ENCODE results near the gene AGMO.

Gene AGMO

DNA sequence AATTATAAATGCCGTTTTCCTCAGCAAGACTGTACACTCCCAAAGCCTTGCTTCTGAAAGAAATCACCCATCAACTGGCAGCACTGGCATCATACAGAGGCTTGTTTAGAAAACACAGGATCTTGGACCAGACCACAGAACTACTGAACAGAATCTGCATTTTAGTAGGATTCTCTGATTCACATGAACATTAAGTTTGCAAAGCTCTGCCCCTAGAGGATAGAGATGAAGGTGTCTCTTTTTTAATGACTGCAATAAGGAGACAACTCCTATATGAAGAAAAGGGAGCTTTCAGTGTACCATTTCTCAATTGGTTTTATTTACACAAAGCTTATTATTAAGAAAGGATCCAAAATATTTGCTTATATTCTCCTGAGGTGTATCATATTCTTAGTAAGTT is 172.7 kb downstream of the AGMO start:
- DNase-seq: no peak

DNA sequence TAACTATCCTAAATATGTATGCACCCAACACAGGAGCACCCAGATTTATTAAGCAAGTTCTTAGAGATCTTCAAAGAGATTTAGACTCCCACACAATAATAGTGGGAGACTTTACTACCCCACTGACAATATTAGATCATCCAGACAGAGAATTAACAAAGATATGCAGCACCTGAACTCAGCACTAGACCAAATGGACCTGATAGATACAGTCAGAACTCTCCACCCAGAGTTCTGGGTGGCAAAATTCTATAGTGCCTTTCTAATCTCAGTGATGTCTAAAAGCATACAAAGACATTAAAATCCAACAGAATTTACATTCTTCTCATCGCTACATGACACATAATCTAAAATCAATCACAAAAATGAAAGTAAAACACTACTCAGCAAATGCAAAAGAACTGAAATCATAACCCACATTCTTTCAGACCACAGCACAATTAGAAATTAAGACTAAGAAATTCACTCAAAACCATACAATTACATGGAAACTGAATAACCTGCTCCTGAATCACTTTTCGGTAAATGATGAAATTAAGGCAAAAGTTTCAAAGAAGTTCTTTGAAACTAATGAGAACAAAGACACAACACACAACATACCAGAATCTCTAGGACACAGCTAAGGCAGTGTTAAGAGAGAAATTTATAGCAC is 183.2 kb downstream of the AGMO start:
- no peak for DNase-seq

DNA sequence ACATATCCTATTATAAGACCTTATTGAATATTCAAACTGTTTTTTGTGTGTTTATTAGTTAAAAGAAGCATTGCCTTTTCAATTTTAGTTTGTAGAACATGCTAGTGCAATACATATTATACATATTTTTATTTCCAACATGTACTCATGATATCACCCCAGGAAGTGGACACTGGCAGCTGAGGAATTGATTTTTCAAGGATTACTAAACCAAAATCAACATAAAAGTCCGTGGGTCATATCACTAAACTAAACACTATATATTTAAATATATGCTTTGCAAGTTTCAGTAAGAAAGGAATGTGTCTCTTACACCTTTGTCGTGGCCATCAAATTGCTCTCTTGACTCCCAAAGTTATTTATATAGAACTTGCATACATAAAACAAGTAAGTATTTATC is 185.2 kb downstream of the AGMO start:
- no peak for DNase-seq

DNA sequence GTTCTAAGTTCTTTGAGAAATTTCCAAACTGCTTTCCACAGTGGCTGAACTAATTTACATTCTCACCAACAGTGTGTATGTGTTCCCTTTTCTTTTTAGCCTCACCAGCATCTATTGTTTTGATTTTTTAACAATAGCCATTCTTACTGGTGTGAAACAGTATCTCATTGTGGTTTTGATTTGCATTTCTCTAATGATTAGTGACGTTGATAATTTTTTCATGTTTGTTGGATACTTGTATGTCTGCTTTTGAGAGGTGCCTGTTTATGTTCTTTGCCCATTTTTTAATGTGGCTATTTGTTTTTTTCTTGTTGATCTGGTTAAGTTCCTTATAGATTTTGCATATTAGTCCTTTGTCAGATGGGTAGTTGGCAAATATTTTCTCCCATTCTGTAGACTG is 191.4 kb downstream of the AGMO start:
- no peak for DNase-seq

DNA sequence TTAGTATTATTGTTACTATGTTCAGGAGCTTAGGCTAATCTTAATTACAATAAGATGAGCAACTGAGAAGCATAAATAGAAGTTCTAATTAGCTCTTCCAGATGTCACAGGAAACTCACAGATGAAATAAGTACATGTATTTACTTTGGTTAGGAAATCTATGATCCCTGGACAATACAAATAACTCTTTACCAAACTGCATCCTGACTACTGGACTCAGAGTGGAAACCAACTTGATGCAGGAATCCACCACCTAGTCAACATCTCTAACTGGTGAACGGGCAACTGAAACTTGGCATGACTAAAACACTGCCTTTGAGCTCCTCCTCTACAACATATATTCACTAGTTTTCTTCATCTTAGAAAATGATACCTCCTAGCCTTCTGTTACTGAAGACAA is 193.2 kb downstream of the AGMO start:
- no peak for DNase-seq

DNA sequence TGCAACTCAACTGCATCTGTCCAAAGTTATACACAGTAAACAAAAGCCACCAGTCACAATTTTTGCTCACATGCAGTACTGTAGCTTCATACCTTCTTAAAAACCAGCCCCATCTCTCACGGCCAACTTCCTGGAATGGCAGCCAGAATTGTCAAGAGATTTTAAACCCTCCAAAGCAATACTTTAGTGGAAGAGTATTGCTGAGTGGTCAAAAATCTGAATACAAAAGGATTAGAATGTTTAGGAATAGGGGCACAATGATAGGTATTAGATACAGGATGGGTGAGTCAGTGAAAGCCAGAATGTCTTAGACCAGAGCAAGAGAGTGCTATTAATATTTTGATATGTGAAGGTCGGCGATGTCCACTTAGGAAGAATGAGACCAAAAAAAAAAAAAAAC is 193.9 kb downstream of the AGMO start:
- DNase-seq: no peak

DNA sequence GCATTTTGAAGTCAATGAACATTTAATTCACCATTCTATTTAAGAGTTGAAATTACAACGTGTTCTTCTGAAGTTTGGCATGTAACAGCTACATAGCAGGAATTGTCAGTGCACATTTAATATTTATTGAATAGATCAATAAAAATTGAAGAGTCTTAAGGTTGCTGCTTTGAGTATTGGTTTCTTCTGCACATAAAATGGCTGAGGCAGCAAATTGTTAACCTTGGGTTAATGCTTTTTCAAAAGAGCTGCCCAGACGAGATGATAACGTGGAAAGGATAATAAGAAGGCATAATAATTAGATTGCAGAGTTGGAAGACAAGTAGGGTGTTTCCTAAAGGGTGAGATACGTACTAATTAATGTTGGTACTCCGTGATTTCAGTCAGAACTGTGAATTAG is 203.7 kb downstream of the AGMO start:
- DNase-seq: no peak

DNA sequence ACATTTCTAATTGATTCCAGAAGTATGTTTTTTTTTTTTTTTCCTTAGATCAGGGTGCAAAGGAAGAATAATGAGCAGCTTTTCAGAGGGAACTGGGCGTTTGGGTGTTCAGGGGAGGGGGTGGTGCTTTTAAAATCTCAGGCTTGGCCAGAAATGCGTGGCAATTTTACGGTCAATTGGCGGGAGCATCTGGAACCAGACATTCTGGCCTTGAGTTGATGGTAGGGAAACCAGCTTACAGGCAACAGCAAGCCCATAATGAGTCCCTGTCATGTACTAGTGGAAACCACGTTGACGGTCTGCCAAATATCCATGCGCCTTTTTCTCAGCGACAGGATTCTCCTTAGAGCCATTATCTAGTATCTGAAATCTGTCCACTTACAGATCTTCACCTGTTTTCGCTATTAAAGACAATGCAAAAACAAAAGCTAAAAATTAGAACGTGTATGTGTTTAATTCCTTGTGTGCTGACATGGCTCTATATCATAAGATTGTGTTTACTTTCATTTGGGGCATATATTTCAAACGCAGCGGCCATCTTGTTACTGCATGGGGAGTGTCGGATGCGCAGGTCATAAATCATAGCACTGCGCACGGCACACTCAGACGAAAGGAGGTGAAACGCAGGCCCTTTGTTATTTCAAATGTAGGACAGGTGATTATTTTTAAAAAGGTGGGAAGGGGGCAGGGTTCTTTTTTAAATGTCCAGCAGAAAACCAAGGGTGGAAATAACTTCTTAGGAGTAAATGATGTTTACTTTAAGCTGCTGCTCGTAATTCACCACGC is 209.2 kb downstream of the AGMO start:
- no peak for DNase-seq

DNA sequence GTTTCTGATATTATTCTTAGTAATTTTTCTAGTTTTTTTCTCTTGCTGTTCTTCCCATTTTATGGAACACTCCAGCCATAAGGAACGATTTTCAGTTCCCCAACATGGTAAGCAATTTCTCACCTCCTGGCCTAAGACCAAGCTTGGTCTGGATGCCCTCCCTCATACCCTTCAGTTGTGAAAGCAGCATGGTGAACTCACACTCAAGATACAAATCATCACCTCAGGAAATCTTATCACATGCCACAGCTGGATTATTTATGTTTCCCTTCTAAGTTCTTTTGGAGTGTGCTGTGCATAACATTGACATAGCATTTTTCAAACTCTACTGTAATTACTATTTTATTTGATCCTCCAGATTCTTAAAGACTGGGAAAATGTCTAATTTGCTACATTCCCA is 216.6 kb downstream of the AGMO start:
- DNase-seq: no peak

DNA sequence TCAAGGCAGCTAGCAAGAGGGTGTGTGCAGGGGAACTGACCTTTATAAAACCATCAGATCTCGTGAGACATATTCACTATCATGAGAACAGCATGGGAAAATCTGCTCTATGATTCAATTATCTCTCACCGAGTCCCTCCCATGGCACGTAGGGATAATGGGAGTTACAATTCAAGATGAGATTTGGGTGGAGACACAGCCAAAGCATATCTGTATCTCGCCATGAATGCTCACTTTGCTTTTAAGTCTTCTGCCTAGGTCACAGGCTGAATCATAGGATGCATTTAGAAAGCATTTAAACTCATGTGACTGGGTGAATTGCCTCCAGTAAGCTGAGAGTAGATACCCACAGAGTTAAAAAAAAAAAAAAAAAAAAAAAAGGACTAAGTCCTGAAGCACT is 220.0 kb downstream of the AGMO start:
- no peak for DNase-seq

DNA sequence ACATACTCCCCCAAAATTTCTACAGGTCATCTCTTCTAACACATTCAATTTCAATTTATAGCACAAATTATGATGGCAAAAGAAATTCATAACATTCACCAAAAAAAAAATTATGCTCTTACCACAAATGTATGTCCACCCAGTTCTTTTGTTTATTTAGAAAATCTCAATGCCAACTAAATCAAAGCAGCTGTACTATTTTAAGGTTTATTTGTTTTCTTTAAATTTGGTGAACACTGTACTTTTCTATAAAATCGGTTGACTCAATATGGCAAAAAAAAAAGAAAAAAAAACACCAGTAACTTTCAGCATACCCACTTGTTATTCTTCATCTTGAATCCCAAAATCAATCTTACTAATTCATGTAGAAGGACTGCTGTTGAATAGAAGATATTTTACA is 225.7 kb downstream of the AGMO start:
- DNase-seq: no peak

DNA sequence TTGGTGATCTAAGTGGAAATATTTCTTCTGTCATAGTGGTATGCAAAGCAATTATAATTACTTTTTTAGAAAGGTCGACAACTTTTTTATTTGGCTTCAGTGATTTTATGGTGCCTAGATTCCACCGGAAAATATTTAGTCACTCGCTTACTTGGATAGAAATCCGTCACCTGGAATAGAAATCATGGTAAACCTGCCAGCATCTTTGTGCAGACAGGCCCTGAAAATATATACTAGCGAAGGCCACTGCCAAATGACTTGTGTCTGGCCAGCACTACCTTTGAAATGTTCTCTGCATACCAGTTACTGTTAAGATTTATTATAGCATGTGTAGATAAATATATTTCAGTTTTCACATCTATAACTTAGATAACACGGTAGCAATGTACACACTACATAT is 226.4 kb downstream of the AGMO start:
- no peak for DNase-seq

DNA sequence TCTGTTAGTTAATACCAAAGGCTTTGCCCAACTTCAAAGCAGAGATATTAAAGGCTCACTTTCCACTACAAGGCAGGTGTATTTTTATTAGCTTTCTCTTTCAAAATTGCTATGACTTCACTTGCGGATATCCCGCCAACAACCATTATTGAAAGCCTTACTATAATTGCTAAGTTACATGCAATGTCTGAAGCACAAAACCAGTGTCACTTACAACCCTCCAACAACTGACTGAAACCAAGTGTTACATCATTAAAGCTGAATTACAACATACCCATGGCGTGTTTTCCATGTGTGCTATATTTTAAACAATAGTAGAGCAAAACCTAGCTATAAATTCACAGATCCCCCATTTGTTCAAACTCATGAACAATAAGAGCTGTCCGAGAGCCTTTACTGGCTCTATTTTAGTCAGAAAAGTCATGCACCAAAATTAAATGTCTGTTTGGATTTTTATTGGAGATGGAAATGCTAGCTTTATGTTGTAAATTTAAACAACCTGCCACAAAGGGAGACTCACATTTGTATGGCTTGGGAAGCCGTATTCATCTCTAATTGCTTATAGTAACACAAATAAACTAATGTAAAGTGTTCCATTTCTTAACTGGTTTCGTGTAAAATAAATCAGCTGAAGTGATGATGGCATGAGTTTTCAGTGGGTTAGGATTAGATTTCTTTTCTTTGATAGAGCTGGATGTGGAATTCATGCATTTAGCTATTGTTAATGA is 227.1 kb downstream of the AGMO start:
- no peak for DNase-seq

DNA sequence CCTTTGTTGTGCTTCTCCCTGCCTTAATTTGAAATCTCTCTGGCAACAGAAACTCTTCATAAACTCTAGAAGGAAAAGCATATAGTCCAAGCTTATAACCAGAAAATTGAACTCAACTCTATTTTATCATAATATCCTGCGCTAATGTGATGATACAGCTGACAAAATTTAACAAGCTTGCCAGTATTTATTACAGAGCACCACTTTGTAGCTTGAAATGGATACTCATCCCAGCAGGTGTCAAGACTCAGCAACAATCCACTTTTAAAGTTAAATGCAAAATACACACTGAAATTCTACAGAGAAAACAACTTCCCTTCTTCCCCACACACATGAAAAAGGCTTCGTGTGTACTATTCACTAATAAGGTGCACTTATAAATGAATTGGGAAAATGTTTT is 228.9 kb downstream of the AGMO start:
- DNase-seq: no peak

DNA sequence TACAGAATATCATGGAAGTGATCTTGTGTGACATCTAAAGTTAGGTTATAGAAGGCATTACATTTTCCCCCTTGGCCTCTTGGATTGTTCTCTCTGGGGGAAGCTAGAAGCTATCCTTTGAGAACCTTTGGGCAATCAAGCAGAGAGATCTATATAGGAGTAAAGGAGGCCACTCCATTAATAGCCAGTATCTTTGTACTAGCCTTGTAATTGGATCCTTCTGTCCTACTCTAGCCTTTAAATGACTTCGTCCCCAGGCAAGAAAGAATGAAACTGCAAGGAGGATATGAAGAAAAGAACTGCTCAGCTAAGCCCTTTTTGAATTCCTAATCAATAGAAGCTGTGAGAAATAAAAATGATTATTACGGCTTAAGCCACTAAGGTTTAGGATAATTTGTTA is 230.9 kb downstream of the AGMO start:
- DNase-seq: no peak

DNA sequence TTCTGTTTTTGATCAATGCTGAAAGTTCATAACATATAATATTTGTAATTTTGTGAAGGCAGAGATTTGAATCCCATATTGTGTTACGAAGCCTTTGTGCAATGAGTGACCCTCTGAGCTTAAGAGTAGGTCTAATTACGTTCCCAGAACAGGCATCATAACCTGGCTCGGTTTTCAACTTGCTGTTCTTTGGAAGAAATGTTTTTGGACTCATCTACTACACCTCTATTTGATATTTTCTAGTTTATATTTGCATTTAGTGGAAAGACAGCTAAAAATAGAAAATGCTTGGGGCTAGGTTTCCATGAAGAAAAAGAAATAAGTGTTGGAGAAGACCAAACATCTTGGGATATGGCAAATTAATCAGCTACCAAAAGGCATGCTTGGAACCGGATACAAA is 234.8 kb downstream of the AGMO start:
- DNase-seq: no peak

DNA sequence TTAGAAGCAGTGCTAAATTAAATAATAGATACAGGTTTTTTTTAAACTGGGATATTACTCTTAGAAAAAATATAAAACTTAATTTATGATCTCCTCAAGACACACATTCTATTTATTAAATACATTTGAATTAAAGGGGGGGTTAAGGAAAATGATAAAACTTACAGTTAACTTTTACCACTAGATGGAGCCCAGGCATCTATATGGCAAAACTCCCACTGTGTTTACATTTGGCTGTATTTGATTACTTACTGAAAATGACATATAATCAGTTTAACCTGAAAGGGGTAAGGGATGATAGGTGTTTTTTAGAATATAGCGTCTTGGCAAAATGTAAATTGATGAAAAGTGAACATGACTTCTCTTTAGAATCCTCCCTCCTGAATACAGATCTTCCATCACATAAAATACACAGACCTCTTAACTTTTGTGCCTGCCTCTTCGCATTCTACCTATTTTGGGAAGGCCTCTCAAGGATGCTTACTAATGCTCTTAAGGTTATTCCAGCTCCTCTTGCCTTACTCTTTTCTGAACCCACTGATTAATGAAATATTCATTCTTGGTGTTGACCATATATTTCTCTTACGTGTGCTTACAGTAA is 235.7 kb downstream of the AGMO start:
- DNase-seq: no peak

DNA sequence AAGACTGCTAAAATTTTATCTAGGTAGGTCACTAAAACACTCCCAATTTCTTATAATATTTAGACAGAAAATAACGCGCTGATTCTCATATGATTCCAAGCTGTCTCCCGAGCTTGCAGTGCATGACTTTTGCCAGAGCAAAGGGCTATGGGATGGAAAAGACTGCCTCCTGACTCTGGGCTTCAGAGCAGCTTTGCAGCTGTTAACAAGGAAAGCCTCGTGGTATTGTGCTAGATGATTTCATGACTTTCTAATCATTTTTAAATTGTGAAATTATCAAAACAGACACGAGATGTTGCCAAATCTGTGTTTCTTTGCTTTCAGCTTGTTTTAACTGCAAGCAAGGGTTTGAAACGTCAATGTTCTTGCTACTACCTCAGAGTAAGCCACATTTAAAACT is 238.3 kb downstream of the AGMO start:
- DNase-seq: no peak

DNA sequence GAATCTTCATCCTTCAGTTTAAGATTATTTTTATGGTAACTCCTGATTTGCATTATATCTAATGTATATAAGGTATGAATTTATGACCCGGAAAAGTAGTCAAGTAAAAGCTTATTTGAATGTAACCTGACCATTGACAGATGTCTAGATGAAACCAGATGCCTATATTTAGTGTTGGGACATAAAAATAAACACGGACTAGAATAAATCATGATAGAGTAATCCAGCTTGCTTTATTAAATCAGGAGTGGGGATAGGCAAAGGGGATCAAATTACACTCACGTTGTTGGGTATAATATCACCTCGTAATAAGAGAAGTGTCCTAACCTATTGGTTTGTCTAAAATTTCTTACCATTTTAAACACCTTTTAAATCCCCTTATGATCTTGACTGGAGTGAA is 244.6 kb downstream of the AGMO start:
- DNase-seq: no peak

DNA sequence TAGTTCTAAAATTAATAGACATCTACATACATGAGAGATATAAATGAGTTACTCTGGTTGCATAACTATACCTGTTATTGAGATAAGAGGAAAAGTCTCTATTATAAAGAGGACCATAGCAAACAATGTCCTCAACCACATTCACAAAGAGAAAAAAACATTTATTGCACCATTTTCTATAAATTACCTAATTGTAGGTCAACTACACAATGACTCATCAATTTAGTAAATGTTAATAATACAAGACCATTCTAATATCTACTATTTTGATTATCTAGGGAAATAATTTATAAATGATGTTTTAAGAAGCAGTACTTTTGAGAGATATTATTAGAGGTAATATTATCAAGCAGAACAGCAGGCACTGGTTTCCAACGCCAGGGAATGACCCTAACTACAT is 246.1 kb downstream of the AGMO start:
- DNase-seq: no peak

DNA sequence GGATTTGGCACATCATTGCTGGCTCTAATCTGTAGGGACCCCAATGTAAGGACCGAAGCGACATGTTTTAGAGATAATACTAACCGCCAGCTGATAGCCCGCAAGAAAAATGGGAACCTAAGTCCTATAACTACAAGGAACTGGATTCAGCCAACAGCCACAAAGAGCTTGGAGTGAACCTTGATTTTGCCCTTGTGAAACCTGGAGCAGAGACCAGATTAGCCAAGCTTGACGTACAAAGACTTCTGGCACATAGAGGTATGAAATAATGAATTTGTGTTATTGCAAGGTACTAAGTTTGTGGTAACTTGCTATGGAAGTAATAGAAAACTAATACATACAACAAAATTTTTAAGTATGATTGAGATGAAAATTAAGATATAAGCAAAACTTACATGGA is 246.9 kb downstream of the AGMO start:
- no peak for DNase-seq

DNA sequence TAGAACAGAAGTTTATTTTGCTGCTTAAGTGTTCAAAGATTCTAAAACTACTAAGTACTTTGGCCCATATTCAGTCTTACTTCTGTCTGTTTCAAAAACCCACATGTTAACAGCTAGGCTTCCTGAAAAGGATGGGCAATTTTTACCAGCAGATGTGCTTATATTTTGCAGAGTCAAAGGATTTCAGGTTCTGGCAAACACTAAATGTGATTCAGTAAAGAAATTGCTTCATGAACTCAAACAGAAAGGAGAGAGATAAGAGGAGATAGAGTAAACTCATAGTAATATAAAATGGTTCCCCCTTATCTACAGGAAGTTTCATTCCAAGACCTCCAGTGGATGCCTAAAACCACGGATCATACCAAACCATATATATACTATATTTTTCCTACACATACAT is 248.5 kb downstream of the AGMO start:
- DNase-seq: no peak

DNA sequence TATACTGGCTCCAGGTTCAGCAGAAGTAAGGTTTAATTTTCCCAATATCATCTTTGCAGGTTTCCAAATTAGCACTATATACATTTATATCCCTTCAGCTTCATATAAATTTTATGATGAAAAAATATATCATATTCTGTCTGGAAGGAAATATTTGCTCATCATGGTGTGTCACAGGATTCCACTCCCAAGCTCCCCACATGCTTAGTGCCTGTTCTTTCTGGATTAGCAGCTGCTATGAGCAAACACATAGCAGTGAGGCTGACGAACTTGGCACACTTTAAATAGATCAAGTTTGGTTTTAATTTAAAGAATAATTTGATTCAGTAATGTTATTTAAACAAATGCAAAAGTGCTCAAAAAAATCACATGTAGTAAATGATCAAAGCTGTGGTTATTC is 251.9 kb downstream of the AGMO start:
- DNase-seq: no peak

DNA sequence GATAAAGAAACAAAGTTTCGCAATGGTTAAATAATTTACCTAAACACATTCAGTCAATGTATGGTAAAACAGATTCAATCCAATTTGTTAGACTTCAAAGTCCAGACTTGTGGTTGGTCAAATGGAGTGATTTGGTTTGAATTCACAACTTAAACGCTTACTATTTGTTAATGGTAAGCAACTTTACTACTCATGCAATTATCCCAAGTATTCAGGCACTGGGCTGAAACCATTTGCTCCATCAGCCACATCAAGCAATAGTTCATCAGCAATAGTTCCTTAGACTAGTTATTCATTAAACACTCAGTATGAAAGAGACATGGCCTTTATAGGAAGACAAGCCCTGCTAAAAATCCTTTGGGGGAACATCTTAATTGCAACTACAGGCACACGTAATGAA is 253.0 kb downstream of the AGMO start:
- DNase-seq: no peak
